ENCODE measurements around the gene VCX. TPM values are rescaled to one million over a fixed set of nuclear protein-coding genes. Genes with fewer than 3 reads are reported as not detected.

Gene VCX
- total RNA-seq = not detected in 2 replicates

DNA sequence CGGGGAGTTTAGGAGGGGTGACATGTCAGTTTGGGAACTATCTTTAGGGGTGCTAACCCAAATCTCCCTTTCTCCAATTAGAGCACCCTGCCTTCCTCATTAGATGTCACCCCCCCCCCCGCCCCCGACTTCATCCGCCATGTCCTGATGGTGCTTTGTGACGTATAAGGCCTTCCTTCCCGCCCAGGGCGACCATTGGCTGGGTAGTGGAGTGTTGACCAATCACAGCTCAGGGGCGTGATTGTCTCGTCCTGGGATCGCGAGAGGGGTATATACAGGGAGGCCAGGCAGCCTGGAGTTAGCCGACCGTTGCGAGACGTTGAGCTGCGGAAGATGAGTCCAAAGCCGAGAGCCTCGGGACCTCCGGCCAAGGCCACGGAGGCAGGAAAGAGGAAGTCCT, at the start of gene VCX:
Gene VCX, plus strand, starts transcription at position 301 of the 400 bp plus-strand sequence. Its CDS starts 33 bp downstream, at position 334.

Other genes starting within 250 kb of the VCX start
- 17.5 and 22.0 TPM in 2 replicates for gene PNPLA4, start 84.2 kb downstream of the VCX start, total RNA-seq

Measured in cardiac ventricle fibroblast (primary cell).